ENCODE results near the gene CLDN7.

The CLDN7 gene

GRCh38 chr17:7235693-7236665 is 26.3 kb downstream of the CLDN7 start:
- no peak for DNase-seq

DNA sequence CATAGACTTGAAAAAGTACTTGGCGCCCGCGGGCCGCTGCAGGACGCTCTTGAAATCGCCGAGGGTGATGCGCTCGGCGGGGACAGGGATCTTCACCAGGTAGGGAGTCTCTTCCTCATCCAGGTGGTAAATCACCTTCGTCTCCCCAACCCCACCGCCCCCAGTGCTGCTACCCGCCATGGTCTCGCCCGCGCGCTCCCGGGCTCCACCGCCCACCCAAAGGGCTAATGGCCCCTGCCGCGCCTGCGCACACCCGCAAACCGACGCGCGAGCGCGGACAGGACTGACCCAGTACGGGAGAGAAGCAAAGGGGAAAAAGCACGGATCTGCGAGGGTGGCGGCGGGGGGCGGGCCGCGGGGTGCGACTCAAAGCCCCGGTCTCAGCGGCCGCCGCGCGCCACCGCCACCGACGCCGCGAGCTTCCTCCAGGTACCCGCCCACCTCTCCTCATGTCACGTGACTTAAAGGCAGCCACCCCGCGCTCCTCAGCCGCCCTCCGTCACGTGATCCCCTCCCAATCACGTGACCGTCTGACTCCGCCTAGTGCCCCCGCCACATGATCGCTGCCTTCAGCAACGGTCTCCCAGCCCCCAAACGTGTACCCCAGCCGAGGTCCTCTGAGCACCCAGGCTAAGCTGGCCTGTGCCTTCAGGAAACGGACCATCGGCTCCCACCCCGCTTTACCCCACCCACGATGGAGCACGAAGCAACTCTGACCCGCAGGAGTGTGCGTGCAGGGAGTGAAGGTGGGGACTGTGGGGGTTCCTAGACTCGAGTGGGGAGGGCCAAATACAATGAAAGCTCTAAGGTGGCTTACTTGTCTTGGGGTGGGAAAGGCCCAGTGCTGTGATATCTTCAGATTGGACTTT is 28.0 kb downstream of the CLDN7 start, which contains the start of gene DVL2:
DVL2 (minus strand) TSS at position 435 of the 869 bp plus-strand sequence; CDS start at position 180, 255 bp downstream.
- peak; percentile 61 for DNase-seq

GRCh38 chr17:7233701-7234082 is 28.6 kb downstream of the CLDN7 start:
- no peak for DNase-seq

GRCh38 chr17:7232114-7232513 is 30.2 kb downstream of the CLDN7 start:
- no peak for DNase-seq

GRCh38 chr17:7229504-7229903 is 32.8 kb downstream of the CLDN7 start:
- DNase-seq: no peak

GRCh38 chr17:7228920-7229319 is 33.4 kb downstream of the CLDN7 start:
- no peak for DNase-seq

DNA sequence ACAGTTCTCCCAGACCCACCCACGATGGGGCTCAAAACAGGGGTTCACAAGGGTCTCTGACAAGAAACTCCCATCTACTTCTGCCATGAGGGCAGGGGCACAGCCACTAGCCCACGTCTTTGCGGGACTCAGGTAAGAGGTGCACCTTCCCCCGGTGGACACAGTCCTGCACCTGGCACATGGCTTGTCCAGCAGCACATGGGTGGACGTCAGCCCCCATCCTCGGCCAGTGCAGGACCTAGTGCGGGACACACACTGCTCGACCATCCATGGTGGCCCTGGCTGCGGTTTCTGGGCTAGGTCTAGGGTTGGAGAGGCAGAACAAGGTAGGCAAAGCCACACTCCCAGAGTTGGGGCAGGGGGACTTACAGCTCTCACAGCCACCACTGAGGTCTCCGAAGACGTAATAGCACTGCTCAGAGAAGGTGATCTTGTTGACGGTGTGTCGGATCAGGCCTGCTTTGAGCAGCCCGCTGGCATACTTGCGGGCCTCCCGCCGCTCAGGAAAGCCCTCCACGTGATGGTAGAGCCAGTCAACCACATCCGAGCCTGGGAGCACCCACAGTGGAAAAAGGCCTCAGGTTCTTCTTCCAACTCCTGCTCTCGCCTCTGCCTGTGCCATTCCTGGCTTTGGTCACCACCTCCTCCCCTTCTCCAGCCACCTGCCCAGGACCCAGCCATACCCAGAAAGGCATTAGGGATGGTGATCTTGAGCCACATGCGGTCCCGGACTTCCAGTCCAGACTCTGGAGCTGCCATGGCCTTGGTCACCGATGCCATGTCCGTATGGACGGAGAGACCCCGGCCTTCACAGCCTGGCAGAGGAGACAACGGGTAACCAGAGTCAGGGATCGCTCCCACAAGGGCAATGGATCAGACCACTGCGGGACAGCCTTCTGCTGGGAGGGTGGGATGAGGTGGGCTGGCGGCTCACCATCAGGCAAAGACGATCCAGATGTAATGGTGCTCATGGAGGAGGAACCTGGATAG is 35.3 kb downstream of the CLDN7 start:
- no peak for DNase-seq

GRCh38 chr17:7225711-7226331 is 36.5 kb downstream of the CLDN7 start:
- DNase-seq: no peak

DNA sequence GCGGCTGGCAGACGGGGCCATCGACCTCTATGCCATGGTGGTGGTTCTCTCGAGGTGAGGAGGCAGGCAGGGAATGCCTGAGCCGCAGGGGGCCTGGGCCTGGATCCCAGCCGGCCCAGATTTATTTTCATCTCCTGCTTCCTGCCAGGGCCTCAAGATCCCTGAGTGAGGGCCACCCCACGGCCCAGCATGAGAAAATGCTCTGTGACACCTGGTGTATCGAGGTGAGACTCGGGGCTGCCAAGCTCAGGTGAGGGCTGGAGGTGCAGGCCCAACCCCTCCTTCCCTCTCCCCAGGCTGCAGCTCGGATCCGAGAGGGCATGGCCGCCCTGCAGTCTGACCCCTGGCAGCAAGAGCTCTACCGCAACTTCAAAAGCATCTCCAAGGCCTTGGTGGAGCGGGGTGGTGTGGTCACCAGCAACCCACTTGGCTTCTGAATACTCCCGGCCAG is 37.6 kb downstream of the CLDN7 start:
- no peak for DNase-seq

GRCh38 chr17:7224110-7224509 is 38.2 kb downstream of the CLDN7 start:
- no peak for DNase-seq

DNA sequence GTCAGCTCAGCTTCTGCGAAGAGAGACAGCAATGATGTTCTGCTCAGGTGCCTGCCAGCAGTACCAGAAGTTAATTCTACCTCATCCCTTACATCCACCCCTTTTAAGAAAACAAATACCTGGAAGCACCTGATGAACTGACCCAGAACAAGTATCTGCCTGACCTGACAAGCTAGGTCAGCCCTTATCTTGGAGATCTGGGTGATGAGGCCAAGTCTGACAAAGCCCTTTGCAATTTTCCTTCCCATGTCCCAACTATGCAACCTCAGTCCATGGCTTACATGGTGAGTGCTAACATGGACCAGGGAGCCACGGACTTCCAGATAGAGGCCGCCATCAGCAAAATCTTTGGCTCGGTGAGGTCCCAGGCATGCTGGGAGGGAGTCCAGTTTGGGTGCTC is 38.9 kb downstream of the CLDN7 start:
- DNase-seq: no peak

DNA sequence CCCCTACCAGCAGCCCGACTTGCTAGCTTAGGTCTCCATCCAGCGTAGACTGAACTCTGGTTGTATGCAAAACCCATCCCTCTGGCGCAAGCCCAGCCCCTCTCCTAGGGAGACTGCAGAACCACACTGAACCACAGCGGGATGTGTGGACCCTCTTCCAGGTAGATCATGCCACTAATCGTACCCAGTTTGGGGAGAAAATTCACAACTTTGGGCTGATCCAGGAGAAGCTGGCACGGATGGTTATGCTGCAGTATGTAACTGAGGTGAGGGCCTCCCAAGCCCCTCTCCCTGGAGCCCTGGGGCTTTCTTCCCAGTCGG is 39.3 kb downstream of the CLDN7 start:
- no peak for DNase-seq

DNA sequence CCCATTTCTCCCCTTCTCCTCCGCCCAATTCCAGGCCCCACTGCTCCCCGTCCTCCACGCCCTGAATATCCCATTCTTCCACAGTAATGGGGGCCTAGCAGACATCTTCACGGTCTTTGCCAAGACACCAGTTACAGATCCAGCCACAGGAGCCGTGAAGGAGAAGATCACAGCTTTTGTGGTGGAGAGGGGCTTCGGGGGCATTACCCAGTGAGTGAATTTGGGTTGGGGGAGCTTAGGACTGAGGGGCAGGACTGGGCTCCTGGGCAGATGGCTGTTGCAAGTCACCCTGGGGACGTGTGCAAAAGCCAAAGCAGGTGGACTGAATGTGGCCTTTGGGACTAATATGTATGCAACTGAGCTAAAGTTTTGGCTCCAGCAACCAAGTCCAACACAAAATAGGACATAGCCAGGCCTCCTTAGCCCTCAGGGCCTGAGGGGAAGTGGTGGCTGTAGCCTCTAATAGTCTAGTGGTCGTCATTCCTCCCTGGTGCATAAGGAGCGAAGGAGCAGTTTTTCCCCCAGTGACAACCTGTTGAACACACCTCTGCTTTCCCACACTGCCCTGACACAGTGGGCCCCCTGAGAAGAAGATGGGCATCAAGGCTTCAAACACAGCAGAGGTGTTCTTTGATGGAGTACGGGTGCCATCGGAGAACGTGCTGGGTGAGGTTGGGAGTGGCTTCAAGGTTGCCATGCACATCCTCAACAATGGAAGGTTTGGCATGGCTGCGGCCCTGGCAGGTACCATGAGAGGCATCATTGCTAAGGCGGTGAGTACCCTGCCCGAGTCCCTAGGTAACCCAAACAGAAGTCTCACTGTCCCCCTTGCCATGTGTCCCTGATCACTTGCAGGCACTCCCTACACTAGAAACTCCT is 39.9 kb downstream of the CLDN7 start:
- no peak for DNase-seq

DNA sequence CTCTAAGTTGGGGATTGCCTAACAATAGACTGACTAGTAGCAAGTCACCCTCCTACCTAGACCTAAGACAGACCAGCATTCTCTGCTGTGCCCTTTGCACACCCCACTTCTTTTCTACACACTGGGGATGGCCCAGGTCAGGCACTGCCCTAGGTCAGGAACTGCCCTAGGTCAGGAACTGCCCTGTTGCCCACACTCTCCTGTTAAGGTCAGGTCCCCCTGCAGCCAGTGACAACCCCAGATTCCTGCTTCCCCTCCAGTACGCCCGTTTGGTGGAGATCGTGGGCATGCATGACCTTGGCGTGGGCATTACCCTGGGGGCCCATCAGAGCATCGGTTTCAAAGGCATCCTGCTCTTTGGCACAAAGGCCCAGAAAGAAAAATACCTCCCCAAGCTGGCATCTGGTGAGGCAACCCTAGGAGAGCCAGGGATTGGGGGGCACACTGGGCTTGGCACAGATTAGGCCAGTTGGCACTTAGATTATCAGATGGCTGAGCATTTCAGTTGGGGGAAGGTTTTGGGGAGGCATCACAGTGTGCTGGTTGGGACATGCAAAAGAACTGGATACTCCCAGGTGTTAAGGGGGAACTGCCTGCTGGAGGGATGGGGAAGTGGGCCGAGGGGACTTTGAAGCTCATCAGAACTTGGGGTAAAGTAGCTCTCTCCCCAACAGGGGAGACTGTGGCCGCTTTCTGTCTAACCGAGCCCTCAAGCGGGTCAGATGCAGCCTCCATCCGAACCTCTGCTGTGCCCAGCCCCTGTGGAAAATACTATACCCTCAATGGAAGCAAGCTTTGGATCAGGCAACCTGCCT is 40.8 kb downstream of the CLDN7 start:
- no peak for DNase-seq

GRCh38 chr17:7220593-7221277 is 41.5 kb downstream of the CLDN7 start:
- DNase-seq: no peak

DNA sequence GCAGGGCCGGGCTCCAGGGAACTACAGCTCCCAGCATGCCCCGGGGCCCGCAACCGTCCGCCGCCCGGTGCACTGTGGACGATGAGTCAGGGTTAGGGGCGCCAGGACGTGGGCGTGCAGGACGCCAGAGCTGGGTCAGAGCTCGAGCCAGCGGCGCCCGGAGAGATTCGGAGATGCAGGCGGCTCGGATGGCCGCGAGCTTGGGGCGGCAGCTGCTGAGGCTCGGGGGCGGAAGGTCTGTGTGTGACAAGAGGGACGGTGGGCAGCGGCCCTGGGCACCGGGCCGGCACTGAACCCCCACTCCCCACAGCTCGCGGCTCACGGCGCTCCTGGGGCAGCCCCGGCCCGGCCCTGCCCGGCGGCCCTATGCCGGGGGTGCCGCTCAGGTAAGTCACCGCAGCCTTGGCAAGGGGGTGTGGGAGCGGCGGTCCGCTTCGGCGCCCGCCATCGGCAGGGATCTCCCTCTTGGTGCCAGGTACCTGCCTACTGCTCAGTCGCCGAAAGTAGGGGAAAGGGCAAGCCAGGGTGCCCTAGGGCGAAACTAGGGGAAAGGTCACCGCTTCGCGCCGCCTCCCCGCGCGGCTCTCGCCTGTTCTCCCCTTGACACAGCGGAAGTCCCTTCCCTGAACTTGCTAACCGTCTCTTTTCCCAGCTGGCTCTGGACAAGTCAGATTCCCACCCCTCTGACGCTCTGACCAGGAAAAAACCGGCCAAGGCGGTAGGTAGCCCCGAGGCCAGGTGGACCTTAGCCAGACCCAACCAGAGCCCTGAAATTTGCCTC is 42.3 kb downstream of the CLDN7 start, which contains the start of the genes ACADVL and DLG4:
ACADVL (plus strand) TSS at position 127 of the 781 bp plus-strand sequence; CDS start at position 174, 47 bp downstream.
DLG4 (minus strand) TSS at position 25 of the 781 bp plus-strand sequence.
- peak; percentile 43 for DNase-seq

DNA sequence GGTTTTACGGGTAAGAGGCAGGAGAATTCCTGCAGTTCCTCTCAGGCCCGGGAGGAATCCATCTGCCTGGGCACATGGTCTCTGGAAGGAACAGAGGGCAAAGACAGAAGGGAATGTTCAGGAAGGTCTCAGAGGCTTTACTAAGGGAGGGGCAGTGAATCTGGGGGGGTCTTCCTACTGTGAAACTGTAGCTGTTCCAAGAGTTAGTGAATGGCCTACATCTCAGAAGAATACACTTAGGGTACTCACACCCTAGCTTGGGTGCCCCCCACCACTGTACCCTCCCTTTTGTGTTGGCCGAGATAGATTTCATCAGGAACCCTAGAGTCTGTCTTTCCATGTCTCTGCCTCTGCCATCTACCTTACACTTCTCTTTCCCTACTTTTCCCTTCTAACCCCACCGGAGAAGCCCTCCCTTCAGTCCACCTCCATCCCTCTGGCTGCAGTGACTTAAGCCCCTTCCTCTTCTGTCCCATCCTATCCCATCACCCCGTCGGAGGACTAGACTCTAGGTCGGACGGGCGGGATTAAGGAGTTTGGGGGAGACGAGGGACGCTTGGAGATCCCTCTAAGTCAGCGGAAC is 43.0 kb downstream of the CLDN7 start:
- DNase-seq: no peak

GRCh38 chr17:7218758-7219157 is 43.5 kb downstream of the CLDN7 start:
- no peak for DNase-seq

All from COR-L47 (cell line).